ENCODE measurements around the gene CD22. TPM values are rescaled to one million over a fixed set of nuclear protein-coding genes. Genes with fewer than 3 reads are reported as not detected.

CD22 gene
- total RNA-seq, 1 experiment from 2014 or later = 0.56 TPM

- H3K4me3 Mint-ChIP-seq (ENCODE audit: unreplicated experiment) = no peak overlapping the region
- BruUV-seq (replicated peaks) = no TSS peak
- H3K27me3 Mint-ChIP-seq (ENCODE audit: insufficient read depth, unreplicated experiment) = peaks cover 73% of the 10 kb centered on the region
- H3K36me3 Mint-ChIP-seq (ENCODE audit: insufficient read depth, unreplicated experiment) = peaks cover 6% of the 10 kb centered on the region
- H3K4me1 Mint-ChIP-seq (ENCODE audit: insufficient read depth, unreplicated experiment) = no peaks in the 10 kb centered on the region
- no peak for TF ChIP-seq CTCF (IDR thresholded peaks at IDR 0.05; ENCODE audit: unreplicated experiment)
- POLR2A ChIA-PET = interaction anchor here (0.6 kb wide), 1 partner anchor 656 kb away, joined by 3 read pairs; no protein-coding TSS in a partner anchor
- DNase-seq (ENCODE audit: unreplicated experiment) = no peak
- intact Hi-C loops (cut with micrococcal nuclease) = no loop called here
- CTCF ChIA-PET = interaction anchor here (0.7 to 1.4 kb wide), 3 partner anchors 20 to 179 kb away, joined by 3 read pairs; partner anchors contain the start of gene FXYD5
- H3K9me3 Mint-ChIP-seq (ENCODE audit: unreplicated experiment) = no peaks in the 10 kb centered on the region
- H3K27ac Mint-ChIP-seq (ENCODE audit: low read depth, unreplicated experiment) = no peak overlapping the region
These were observed 3.8 kb downstream of the CD22 start for GRCh38 chr19:35332817-35333216.

GRCh38 chr19:35334144-35334753 lies 5.3 kb downstream of the CD22 start:
- POLR2A ChIA-PET = interaction anchor here (0.9 kb wide), 1 partner anchor 32 kb away, joined by 3 read pairs; no protein-coding TSS in a partner anchor
- Mint-ChIP-seq H3K36me3 (ENCODE audit: insufficient read depth, unreplicated experiment) (peaks cover 6% of the 10 kb centered on the region), H3K4me3 (ENCODE audit: unreplicated experiment) (no peak overlapping the region), H3K27ac (ENCODE audit: low read depth, unreplicated experiment) (no peak overlapping the region), H3K27me3 (ENCODE audit: insufficient read depth, unreplicated experiment) (peaks cover 77% of the 10 kb centered on the region), H3K4me1 (ENCODE audit: insufficient read depth, unreplicated experiment) (no peaks in the 10 kb centered on the region), H3K9me3 (ENCODE audit: unreplicated experiment) (no peaks in the 10 kb centered on the region)
- DNase-seq (ENCODE audit: unreplicated experiment) = no peak
- CTCF ChIA-PET = interaction anchor here (0.6 to 1.4 kb wide), 4 partner anchors 11 to 268 kb away, joined by 3 read pairs; no protein-coding TSS in a partner anchor
- no peak for TF ChIP-seq CTCF (IDR thresholded peaks at IDR 0.05; ENCODE audit: unreplicated experiment)
- no TSS peak for BruUV-seq (replicated peaks)
- intact Hi-C loops (cut with micrococcal nuclease) = no loop called here

GRCh38 chr19:35336166-35336955 lies 7.4 kb downstream of the CD22 start:
- ChIA-PET CTCF (no interaction called here), POLR2A (no interaction called here)
- no peaks in the 10 kb centered on the region for H3K9me3 Mint-ChIP-seq (ENCODE audit: unreplicated experiment)
- H3K27ac Mint-ChIP-seq (ENCODE audit: low read depth, unreplicated experiment) = no peak overlapping the region
- no peak overlapping the region for H3K4me3 Mint-ChIP-seq (ENCODE audit: unreplicated experiment)
- DNase-seq (ENCODE audit: unreplicated experiment) = no peak
- H3K27me3 Mint-ChIP-seq (ENCODE audit: insufficient read depth, unreplicated experiment) = peaks cover 62% of the 10 kb centered on the region
- no peaks in the 10 kb centered on the region for H3K4me1 Mint-ChIP-seq (ENCODE audit: insufficient read depth, unreplicated experiment)
- no peak for TF ChIP-seq CTCF (IDR thresholded peaks at IDR 0.05; ENCODE audit: unreplicated experiment)
- BruUV-seq (replicated peaks) = no TSS peak
- intact Hi-C loops (cut with micrococcal nuclease) = no loop called here
- peaks cover 6% of the 10 kb centered on the region for H3K36me3 Mint-ChIP-seq (ENCODE audit: insufficient read depth, unreplicated experiment)

- no peak overlapping the region for H3K4me3 Mint-ChIP-seq (ENCODE audit: unreplicated experiment)
- peaks cover 1% of the 10 kb centered on the region for H3K36me3 Mint-ChIP-seq (ENCODE audit: insufficient read depth, unreplicated experiment)
- intact Hi-C loops (cut with micrococcal nuclease) = no loop called here
- no peak for DNase-seq (ENCODE audit: unreplicated experiment)
- no peak for TF ChIP-seq CTCF (IDR thresholded peaks at IDR 0.05; ENCODE audit: unreplicated experiment)
- POLR2A ChIA-PET = no interaction called here
- CTCF ChIA-PET = no interaction called here
- H3K4me1 Mint-ChIP-seq (ENCODE audit: insufficient read depth, unreplicated experiment) = no peaks in the 10 kb centered on the region
- no peak overlapping the region for H3K27ac Mint-ChIP-seq (ENCODE audit: low read depth, unreplicated experiment)
- H3K27me3 Mint-ChIP-seq (ENCODE audit: insufficient read depth, unreplicated experiment) = peaks cover 62% of the 10 kb centered on the region
- no TSS peak for BruUV-seq (replicated peaks)
- H3K9me3 Mint-ChIP-seq (ENCODE audit: unreplicated experiment) = no peaks in the 10 kb centered on the region
These were observed 8.4 kb downstream of the CD22 start for GRCh38 chr19:35337097-35337983.

Data from MCF 10A (cell line).